GM18499 (cell line): ENCODE data around the gene STRADA.
"Not testable (repeated sequence)": the region's sequence is repeated elsewhere in the genome, so short reads cannot be mapped to it uniquely, and the experiment has no call there.

Source experiments
- ATAC-seq: cut with Tn5 transposase; IDR thresholded peaks from one replicate; pipeline ENCODE4 v1.9.1; 2021; ENCODE audit warnings: moderate number of reproducible peaks; ENCODE audit not compliant: insufficient read depth, unreplicated experiment

The STRADA gene

GRCh38 chr17:63760771-63761539 lies 19.4 kb upstream of the STRADA start:
- ATAC-seq, result no peak

GRCh38 chr17:63758428-63758827 lies 16.8 kb upstream of the STRADA start:
- ATAC-seq, result no peak

- no peak for ATAC-seq
Observed at GRCh38 chr17:63754046-63754445, 12.4 kb upstream of the STRADA start.

- no peak for ATAC-seq
Observed at GRCh38 chr17:63753215-63753614, 11.6 kb upstream of the STRADA start.

GRCh38 chr17:63752707-63753106 lies 11.1 kb upstream of the STRADA start:
- ATAC-seq, result no peak

- ATAC-seq, result no peak
Observed at GRCh38 chr17:63751806-63752205, 10.2 kb upstream of the STRADA start.

- ATAC-seq, result peak; percentile 9
Observed at GRCh38 chr17:63741143-63741407, 524 bp downstream of the STRADA start.

- no peak for ATAC-seq
Observed at GRCh38 chr17:63740464-63741142, 996 bp downstream of the STRADA start.

- ATAC-seq, result no peak
Observed at GRCh38 chr17:63735691-63736090, 5.9 kb downstream of the STRADA start.

GRCh38 chr17:63722403-63722802 lies 19.2 kb downstream of the STRADA start:
- no peak for ATAC-seq

GRCh38 chr17:63720194-63720593 lies 21.4 kb downstream of the STRADA start:
- not testable (repeated sequence) for ATAC-seq

GRCh38 chr17:63718988-63719387 lies 22.6 kb downstream of the STRADA start:
- no peak for ATAC-seq

- no peak for ATAC-seq
Observed at GRCh38 chr17:63716426-63716825, 25.2 kb downstream of the STRADA start.

GRCh38 chr17:63714550-63715277 lies 26.9 kb downstream of the STRADA start:
- ATAC-seq, result no peak

- ATAC-seq, result no peak
Observed at GRCh38 chr17:63709110-63709509, 32.5 kb downstream of the STRADA start.

GRCh38 chr17:63707151-63707550 lies 34.4 kb downstream of the STRADA start:
- ATAC-seq, result no peak

GRCh38 chr17:63706336-63707082 lies 35.1 kb downstream of the STRADA start:
- ATAC-seq, result no peak

GRCh38 chr17:63705657-63706056 lies 35.9 kb downstream of the STRADA start:
- ATAC-seq, result no peak

GRCh38 chr17:63704836-63705235 lies 36.8 kb downstream of the STRADA start:
- no peak for ATAC-seq

GRCh38 chr17:63704259-63704576 lies 37.4 kb downstream of the STRADA start:
- ATAC-seq, result no peak
